Measurements from ENCODE around the gene DMD.

Gene DMD

DNA sequence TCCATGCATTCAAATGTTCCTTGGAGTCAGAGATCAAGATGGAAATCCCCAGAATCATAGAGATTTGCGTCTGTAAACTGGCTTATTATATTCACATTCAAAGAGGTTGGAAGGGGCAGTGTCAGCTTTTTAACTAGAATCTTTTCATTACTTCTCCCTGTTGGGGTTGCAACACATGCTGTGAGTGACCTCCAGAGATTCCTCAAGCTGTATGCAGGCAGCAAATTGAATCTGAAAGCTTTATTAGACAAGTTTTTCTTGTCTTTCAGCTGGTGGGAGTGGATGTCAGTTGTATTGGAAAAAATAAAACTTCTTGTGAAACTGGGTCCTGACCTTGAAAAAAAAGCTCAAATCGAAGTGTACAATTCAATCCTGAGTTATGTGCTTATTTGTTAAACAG is 1403.0 kb downstream of the DMD start:
- no peak overlapping the region for H3K4me3 ChIP-seq (ENCODE audit: low read depth, low read length)
- TF ChIP-seq, protein P1, sequence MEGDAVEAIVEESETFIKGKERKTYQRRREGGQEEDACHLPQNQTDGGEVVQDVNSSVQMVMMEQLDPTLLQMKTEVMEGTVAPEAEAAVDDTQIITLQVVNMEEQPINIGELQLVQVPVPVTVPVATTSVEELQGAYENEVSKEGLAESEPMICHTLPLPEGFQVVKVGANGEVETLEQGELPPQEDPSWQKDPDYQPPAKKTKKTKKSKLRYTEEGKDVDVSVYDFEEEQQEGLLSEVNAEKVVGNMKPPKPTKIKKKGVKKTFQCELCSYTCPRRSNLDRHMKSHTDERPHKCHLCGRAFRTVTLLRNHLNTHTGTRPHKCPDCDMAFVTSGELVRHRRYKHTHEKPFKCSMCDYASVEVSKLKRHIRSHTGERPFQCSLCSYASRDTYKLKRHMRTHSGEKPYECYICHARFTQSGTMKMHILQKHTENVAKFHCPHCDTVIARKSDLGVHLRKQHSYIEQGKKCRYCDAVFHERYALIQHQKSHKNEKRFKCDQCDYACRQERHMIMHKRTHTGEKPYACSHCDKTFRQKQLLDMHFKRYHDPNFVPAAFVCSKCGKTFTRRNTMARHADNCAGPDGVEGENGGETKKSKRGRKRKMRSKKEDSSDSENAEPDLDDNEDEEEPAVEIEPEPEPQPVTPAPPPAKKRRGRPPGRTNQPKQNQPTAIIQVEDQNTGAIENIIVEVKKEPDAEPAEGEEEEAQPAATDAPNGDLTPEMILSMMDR (IDR thresholded peaks at IDR 0.05; ENCODE audit: low read depth, low read length), result no peak

DNA sequence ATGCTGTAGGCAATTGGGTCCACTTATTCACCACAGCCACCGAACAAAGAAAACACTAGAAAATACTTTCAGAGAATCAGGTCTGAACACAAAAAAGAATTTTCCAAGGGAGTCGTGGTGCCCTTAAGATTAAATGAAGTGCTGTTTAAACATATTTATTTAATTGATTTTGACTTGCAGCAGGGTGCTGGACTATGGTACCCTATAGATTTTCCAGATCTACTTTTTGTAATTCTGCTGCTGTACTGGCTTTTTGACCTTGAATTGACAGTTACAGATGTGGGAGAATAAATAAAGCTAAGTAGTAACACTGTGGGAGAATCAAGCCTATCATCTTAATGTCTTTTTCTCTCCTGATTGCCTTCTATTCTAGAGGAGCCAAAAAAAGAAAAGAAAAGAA is 1404.2 kb downstream of the DMD start:
- TF ChIP-seq, protein P1 (IDR thresholded peaks at IDR 0.05; ENCODE audit: low read depth, low read length), result no peak

DNA sequence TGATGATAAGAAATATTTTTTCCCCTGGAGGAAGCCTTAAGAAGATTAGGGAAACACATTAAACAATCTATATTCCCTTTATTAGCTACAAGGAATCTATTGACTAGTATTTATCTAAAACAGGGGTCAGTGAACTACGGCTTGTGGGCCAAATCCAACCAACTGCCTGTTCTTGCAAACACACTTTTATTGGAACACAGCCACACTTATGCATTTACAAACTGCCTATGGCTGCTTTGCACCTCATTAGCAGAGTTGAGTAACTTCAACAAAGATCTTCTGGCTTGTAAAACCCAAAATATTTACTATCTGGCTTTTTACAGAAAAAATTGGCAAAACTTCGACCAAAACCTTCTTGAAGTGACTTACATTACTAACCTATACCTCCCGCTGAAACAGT is 1405.6 kb downstream of the DMD start:
- TF ChIP-seq, protein P1 (IDR thresholded peaks at IDR 0.05; ENCODE audit: low read depth, low read length), result no peak
- H3K4me3 ChIP-seq (ENCODE audit: low read depth, low read length), result no peak overlapping the region

More for the DNA sequence above, 1404.2 kb downstream of the DMD start:
- H3K4me3 ChIP-seq (ENCODE audit: low read depth, low read length), result no peak overlapping the region

DNA sequence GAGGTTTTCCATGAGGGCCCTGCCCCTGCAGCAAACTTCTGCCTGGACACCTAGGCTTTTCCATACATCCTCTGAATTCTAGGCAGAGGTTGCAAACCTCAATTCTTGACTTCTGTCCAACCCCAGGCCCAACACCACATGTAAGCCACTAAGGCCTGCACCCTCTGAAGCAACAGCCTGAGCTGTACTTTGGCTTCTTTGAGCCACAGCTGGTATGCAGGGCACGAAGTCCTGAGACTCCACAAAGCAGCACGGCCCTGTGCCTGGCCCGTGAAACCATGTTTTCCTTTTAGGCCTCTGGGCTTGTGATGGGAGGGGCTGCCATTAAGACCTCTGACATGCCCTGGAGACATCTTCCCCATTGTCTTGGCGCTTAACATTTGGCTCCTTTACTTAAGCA is 1411.1 kb downstream of the DMD start:
- no peak overlapping the region for H3K4me3 ChIP-seq (ENCODE audit: low read depth, low read length)
- TF ChIP-seq, protein P1 (IDR thresholded peaks at IDR 0.05; ENCODE audit: low read depth, low read length), result no peak

DNA sequence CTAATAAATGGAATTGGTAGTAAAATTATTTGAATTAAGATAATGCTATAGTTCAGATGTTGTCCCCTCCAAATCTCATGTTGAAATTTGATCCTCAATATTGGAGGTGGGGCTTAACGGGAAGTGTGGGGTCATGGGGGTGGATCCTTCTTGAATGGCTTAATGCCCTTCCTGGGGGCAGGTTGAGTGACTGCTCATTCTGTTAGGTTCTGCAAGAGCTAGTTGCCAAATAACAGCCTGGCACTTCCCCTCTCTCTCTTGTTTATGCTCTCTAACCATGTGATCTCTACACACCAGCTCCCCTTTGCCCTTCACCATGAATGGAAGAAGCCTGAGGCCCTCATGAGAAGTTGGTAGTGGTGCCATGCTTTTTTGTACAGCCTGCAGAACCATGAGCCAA is 1414.7 kb downstream of the DMD start:
- no peak overlapping the region for H3K4me3 ChIP-seq (ENCODE audit: low read depth, low read length)
- TF ChIP-seq, protein P1 (IDR thresholded peaks at IDR 0.05; ENCODE audit: low read depth, low read length), result no peak

DNA sequence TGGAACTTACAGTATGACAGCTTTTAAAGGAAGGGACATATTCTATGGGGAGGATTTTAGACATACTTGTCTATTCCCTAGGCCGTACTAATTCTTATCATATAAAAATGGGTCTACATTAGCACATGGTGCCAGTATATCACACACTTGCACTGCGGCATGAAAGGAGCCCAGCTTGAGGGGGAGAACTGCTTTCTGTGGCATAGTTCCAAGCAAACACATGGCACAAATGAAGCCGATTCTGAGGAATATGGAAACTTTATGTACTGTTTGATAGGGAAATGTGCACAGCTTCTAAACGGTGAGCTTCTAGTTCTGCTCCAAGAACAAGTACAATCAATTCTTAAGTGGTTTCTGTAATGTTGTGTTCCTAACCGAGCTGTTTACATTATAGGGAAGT is 1463.9 kb downstream of the DMD start:
- H3K4me3 ChIP-seq (ENCODE audit: low read depth, low read length), result no peak overlapping the region
- TF ChIP-seq, protein P1 (IDR thresholded peaks at IDR 0.05; ENCODE audit: low read depth, low read length), result no peak

DNA sequence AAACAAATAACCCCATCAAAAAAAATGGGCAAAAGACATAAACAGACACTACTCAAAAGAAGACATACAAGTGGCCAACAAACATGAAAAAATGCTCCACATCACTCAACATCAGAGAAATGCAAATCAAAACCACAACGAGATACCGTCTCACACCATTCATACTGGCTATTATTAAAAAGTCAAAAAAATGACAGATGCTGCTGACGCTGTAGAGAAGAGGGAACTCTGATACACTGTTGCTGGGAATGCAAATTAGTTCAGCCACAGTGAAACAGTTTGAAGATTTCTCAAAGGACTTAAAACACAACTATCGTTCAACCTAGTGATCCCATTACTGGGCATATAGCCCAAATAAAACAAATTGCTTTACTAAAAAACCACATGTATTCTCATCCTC is 1468.3 kb downstream of the DMD start:
- TF ChIP-seq, protein P1 (IDR thresholded peaks at IDR 0.05; ENCODE audit: low read depth, low read length), result no peak
- no peak overlapping the region for H3K4me3 ChIP-seq (ENCODE audit: low read depth, low read length)

Measured in WI38 (cell line).